ENCODE data around the gene MACROH2A2. TPM values are rescaled to one million over a fixed set of nuclear protein-coding genes. Genes with fewer than 3 reads are reported as not detected.
A peak's percentile ranks its signal among the peaks of the same experiment; 100 is the strongest.

Gene MACROH2A2
- total RNA-seq, 1 experiment from 2014 or later: 11.3 TPM

DNA sequence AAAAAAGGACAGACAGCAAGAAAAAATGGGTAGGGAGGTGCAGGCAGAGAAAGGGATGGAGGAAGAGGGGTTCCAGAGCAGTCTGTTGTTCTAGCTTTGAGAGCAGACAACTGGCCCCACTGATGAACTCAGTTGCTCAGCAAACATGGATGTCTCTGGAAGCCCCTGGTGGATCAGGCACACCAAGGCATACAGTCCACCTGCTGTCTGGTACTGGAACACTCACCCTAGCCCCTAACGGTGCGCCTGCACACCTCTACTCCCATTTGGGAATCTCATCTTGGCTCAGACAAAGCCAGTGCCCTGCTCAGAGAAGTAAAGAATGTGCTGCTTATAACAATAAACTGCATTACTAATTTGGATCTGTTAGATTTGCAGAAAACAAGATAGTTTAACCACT is 7.7 kb downstream of the MACROH2A2 start:
- Mint-ChIP-seq H3K4me1 (peaks cover 4 to 11% of the 10 kb centered on the region in 2 experiments), H3K27ac (no peak overlapping the region), H3K36me3 (ENCODE audit: insufficient read depth in 1 of 3, low read depth in 3 of 3) (no peaks in the 10 kb centered on the region; a peak in 2 of 7 replicates), H3K4me3 (no peak overlapping the region), H3K9me3 (no peaks in the 10 kb centered on the region), H3K27me3 (ENCODE audit: low read depth) (peaks cover 60% of the 10 kb centered on the region)
- Histone ChIP-seq H4K5ac (ENCODE audit: insufficient read length, low read depth, low read length) (no peak overlapping the region), H3K18ac (ENCODE audit: insufficient read length, low read depth, low read length) (no peak overlapping the region), H2BK15ac (ENCODE audit: low read depth, low read length) (no peak overlapping the region), H3K79me1 (ENCODE audit: insufficient read depth, low read depth, low read length, poor library complexity, severe bottlenecking) (no peaks in the 10 kb centered on the region), H2BK5ac (ENCODE audit: insufficient read length, low read length) (no peak overlapping the region), H2BK120ac (ENCODE audit: low read depth, low read length, poor library complexity, severe bottlenecking) (no peak overlapping the region), H3K4ac (ENCODE audit: low read depth, low read length) (no peak overlapping the region), H3K14ac (ENCODE audit: insufficient read depth, low read length) (no peak overlapping the region), H3K56ac (ENCODE audit: insufficient read length, low read depth, low read length) (no peak overlapping the region), H3K9ac (ENCODE audit: extremely low read depth, insufficient read length, low read length) (no peak overlapping the region), H4K20me1 (ENCODE audit: control insufficient read depth, insufficient read depth, insufficient read length) (no peaks in the 10 kb centered on the region), H3K79me2 (ENCODE audit: insufficient read depth, low read length) (no peaks in the 10 kb centered on the region), H4K8ac (replicated peaks; ENCODE audit: insufficient read length, low read depth, low read length) (no peak overlapping the region), H3K27ac (ENCODE audit: insufficient read length, low read depth, low read length) (no peak overlapping the region), H3K4me1 (ENCODE audit: insufficient read depth, low read length) (no peaks in the 10 kb centered on the region), H4K91ac (ENCODE audit: insufficient read length, low read depth, low read length) (no peak overlapping the region), H3T11ph (ENCODE audit: low read length) (no peak overlapping the region), H3K9me3 (ENCODE audit: control insufficient read depth, low read depth, low read length) (no peaks in the 10 kb centered on the region), H3K23ac (ENCODE audit: insufficient read length, low read depth, low read length) (no peak overlapping the region), H3K4me2 (ENCODE audit: insufficient read depth, insufficient read length, low read length) (no peak overlapping the region), H2AK5ac (ENCODE audit: insufficient read length, low read length) (no peak overlapping the region), H2BK20ac (ENCODE audit: low read depth, low read length, poor library complexity, severe bottlenecking) (no peak overlapping the region), H2AFZ (ENCODE audit: low read length) (no peak overlapping the region), H3K27me3 (ENCODE audit: insufficient read depth, low read length) (peaks cover 12% of the 10 kb centered on the region), H3K23me2 (ENCODE audit: insufficient read length, low read depth, low read length, poor library complexity, severe bottlenecking) (no peaks in the 10 kb centered on the region), H2BK12ac (ENCODE audit: insufficient read length, low read depth, low read length) (no peak overlapping the region)
- no peak for DNase-seq
- WGBS (ENCODE audit: extremely low coverage, insufficient read length, low lambda C conversion rate): no CpG with 5 or more reads among the region's 2 CpGs
- TF ChIP-seq, protein P1, sequence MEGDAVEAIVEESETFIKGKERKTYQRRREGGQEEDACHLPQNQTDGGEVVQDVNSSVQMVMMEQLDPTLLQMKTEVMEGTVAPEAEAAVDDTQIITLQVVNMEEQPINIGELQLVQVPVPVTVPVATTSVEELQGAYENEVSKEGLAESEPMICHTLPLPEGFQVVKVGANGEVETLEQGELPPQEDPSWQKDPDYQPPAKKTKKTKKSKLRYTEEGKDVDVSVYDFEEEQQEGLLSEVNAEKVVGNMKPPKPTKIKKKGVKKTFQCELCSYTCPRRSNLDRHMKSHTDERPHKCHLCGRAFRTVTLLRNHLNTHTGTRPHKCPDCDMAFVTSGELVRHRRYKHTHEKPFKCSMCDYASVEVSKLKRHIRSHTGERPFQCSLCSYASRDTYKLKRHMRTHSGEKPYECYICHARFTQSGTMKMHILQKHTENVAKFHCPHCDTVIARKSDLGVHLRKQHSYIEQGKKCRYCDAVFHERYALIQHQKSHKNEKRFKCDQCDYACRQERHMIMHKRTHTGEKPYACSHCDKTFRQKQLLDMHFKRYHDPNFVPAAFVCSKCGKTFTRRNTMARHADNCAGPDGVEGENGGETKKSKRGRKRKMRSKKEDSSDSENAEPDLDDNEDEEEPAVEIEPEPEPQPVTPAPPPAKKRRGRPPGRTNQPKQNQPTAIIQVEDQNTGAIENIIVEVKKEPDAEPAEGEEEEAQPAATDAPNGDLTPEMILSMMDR (conservative IDR thresholded peaks at IDR 0.05): 0 out of 3 replicates have a peak, but pooled peaks have one; percentile 21

Measured in H9 (cell line).